DLD1 (cell line): ENCODE data around the gene NFIC.
"Not testable (repeated sequence)": the region's sequence is repeated elsewhere in the genome, so short reads cannot be mapped to it uniquely, and the experiment has no call there.

ENCODE experiments used
- in situ Hi-C: cut with HindIII; loops from 2 replicates; pipeline ENCODE4 v1.10.0; 2017; ENCODE audit warnings: low sequenced_read_pairs

Gene NFIC

DNA sequence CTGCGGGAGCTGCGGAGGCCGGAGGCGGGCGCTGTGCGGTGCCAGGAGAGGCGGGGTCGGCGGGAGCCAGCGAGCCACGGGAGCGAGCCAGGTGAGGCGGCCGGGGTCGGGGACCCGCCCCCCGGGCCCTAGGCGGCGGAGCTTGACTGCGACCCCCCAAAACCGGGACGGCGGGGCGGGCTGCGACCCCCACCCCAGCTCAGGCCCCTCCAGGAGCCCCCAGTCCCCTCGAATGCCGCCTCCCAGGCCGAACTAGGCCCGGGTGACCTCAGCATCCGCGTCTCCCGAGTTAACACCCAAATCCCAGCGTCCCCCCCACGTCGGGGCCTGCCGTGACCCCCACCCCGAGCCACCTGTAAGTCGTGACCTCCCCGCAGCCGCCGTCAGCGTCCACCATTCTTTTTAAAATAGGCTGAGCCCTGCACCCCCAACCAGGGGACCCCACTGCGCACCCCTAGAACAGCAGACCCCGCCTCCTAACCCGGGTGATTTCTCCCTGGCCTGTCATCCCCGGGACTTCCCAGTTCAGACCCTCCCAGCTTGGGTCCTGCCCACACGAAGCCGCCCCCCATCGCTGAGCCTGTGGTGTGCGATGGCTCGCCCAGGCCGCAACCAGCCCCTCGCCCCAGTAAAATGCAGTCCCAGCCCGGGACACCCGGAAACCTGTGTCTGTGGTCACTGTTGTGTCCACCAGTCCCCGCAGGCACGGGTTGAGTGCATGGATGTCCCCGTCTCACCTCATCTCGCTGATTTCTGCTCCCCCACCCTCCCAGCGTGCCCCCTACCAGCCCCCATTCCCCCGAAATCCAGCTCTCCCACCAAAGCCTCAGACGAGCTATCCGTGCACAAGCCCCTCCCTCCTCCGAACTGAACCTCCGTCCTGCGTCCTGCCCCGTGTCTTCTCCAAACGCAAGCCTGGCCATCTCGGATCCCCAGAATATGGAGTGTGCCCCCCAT, 140.3 kb downstream of the NFIC start:
- in situ Hi-C loops, result no loop called here

DNA sequence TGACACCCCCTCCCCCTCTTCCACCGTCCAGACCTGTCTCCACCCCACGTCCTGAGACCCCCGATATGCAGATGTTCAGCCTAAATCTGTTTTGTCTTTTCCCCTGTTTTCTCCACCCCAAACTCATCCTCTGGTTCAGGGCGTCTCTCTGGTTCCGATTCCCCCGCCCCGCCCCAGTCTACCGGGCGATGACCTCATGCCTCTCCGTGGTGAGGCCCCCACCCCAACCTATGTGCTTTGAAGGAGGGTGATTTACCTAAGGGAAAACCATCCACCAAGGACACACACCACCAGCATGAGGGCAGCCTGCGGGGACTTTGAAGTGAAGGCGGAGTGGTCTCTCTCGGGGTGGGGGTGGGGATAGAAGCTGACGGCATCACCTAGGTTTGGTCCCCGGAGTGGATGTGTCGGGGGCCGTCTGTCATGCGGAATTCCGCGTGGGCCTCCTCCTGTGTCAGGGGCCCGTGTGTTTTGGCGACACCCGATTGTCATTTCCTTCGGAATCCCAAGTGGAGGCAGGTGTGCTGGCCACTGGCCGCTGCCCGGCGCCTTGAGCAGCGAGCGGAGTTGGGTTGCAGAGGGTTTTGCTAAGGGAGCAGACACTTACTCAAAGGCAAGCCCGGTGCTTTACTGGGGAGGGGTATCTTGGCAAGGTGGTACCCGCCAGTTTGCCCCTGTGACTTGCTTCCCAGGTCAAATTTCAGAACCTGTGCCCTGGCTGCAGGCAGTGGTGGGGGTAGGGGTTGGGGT, 141.2 kb downstream of the NFIC start:
- in situ Hi-C loops, result no loop called here

DNA sequence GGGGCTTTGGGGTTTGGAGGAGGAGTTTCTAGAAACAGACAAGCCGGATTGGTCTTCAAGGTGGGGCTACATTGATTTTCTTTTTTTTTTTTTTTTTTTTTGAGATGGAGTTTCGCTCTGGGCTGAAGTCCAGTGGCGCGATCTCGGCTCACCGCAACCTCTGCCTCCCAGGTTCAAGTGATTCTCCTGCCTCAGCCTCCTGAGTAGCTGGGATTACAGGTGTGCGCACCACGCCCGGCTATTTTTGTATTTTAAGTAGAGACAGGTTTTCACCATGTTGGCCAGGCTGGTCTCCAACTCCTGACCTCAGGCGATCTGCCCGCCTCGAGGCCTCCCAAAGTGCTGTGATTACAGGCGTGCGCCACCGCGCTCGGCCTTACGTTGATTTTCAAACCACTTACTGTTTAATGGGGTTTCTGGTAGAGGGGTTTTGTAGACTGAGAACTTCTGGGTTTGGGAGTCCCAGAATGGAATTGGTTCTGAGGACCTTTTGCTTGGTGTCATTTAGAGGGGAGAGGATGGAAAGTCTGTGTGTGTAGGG, 141.8 kb downstream of the NFIC start:
- in situ Hi-C loops, result not testable (repeated sequence)

GRCh38 chr19:3508771-3509535, 142.6 kb downstream of the NFIC start:
- in situ Hi-C loops, result no loop called here

DNA sequence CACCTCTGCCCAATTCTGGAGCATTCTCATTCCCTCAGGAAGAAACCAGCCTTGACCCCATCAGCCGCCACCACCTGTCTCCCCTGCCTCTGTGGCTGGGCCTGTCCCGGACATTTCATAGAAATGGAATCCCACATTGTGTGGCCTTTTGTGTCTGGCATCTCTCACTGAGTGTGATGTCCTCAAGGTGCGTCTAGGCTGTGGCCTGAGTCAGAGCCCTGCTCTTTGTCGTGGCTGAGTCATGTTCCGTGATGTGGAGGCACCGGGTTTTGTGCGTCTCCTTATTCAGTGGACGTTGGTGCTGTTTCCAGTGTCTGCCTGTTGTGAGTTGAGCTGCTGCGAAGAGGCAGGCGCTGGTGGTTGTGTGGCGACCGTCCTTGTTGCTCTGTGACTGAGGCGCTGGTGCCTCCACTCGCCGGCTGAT, 143.2 kb downstream of the NFIC start:
- in situ Hi-C loops, result no loop called here

DNA sequence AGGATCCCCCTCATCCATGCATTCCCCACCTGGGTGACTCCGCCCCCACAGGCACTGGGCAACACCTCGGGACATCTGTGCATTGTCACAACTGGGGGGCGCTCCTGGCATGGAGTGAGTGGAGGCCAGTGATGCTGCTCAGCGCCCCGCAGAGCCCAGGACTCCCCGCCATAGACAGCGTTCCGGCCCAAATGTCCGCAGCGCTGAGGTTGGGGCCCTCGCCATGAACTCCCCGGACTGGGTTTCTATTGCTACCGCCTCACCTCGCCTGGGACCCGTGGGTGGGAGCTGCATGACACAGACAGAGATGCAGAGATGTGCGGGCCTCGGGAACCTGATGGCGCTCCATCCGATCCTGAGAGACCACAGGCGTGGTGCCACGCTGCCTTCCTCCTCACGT, 144.3 kb downstream of the NFIC start:
- in situ Hi-C loops, result no loop called here

DNA sequence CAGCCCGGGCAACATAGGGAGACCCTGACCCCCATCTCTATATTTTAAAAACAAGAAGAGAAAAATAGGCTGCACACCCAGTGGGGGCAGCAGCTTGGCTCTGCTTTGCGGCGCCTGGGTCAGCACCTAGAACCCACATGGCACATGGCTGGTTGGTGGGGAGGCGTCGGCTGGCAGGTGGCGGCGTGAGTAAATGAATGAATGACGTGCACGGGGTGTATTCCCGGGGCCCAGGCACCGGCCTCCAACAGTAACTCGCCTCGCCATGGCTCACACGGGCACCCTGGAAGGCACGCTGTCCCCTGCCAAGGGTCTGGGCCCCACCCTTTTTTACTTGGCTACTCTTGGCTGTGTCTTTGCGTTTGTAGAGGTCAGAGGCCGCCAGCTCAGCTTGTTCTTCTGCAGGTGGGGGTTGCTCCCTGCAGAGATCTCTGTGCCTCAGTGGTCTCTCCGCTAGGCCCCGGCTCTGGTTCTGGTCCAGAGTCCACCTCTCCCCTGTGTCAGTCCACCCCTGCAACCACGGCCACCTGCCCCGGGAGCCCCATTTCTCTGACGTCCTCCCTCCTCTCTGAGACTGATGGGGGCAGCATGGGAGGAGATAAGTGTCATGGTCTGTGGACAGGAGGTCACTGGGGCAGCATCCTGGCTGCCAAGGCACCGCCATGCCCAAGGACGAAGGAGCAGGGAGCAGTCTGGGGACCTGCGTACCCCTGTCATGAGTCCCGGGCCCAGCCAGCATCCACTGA, 145.3 kb downstream of the NFIC start:
- in situ Hi-C loops, result no loop called here

- in situ Hi-C loops, result no loop called here
Observed at GRCh38 chr19:3512562-3513228, 146.3 kb downstream of the NFIC start.

DNA sequence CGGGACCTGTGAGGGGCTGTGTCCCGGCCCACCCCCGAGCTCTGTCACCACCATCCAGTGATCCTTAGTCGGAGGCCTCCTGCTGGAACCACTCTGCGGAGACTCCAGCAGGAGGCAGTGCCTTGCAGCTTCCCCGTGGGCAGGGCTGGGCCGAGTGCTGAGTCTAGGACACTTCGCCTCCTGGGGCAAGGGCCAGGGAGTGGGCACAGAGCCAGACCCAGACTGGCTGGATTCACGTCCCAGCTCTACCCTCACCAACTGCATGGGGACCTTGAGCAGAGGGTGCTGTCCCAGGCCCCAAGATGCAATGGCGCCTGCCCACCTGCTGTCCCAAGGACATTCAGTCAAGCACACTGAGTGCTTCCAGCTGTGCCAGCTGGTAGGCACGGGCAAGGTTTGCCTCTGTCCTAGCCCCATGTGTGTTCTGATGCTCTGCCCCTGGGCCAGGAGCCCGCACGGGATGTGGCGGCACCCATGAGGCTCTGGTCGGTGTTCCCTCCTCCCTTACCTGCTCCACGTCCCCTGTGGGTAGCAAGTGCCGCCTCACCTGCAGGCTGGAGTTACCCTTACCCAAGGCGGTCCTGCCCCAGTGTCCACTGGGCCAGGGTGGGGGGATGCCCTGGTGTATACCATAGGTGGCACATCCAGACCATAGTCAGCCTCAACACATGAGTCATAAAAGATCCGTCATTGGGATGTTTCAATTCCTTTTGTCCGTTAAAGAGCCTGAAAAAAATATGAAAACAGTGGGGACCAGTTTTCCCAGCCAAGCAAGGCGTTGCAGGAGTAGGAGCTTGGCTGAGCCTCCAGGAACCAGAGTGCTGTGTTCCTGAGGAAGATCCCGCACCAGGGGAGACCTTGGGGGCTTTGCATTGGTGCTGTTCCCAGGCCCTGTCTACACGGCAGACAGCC, 147.1 kb downstream of the NFIC start:
- in situ Hi-C loops, result no loop called here

DNA sequence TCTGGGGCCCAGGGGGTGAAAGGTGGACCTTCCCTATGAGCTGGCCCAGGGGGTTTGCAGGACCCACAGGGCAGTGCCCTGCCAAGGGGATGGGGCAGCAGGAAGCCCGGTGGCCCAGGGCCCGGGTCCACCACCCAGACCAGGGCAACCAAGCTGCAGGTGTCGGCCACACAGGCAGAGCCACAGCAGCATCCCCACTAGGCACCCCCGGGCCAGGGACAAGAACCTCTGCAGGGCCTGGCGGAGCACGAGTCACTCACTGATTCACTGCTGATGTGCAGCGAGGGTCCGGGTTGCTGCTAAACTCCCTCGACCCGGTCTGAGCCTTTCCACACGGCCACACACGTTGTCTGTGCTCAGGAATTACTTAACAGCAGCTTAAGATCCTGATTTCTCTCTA, 148.5 kb downstream of the NFIC start:
- in situ Hi-C loops, result no loop called here

GRCh38 chr19:3515891-3516422, 149.6 kb downstream of the NFIC start:
- in situ Hi-C loops, result no loop called here

- in situ Hi-C loops, result no loop called here
Observed at GRCh38 chr19:3516675-3517207, 150.4 kb downstream of the NFIC start.

DNA sequence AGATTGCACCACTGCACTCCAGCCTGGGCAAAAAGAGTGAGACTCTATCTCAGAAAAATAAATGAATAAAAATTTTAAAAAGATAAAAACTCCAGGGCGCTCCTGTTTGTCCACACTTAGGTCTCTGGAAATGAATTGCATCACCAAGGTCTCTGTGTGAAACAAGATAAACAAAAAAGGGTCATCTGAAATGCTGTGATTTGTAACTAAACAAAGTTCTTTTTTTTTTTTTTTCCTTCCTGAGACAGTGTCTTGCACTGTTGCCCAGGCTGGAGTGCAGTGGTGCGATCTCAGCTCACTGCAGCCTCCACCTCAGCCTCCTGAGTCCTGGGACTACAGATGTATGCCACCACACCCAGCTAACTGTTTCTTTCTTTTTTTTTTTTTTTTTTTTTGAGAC, 151.3 kb downstream of the NFIC start:
- in situ Hi-C loops, result no loop called here

- in situ Hi-C loops, result no loop called here
Observed at GRCh38 chr19:3518255-3518654, 151.9 kb downstream of the NFIC start.

GRCh38 chr19:3518659-3519058, 152.3 kb downstream of the NFIC start:
- in situ Hi-C loops, result no loop called here
